Activated CD4-positive, alpha-beta T cell treated with anti-CD3 and anti-CD28 coated beads, Interleukin-2, amount 50 U/mL, for 48 hours (primary cell): ENCODE results near the gene PCBD2.
"Not testable (repeated sequence)": the region's sequence is repeated elsewhere in the genome, so short reads cannot be mapped to it uniquely, and the experiment has no call there.

Source experiments
- DNase-seq, 2 experiments: peaks; one replicate each; pipeline ENCODE4 v3.0.0-alpha.2; 2020

The PCBD2 gene

DNA sequence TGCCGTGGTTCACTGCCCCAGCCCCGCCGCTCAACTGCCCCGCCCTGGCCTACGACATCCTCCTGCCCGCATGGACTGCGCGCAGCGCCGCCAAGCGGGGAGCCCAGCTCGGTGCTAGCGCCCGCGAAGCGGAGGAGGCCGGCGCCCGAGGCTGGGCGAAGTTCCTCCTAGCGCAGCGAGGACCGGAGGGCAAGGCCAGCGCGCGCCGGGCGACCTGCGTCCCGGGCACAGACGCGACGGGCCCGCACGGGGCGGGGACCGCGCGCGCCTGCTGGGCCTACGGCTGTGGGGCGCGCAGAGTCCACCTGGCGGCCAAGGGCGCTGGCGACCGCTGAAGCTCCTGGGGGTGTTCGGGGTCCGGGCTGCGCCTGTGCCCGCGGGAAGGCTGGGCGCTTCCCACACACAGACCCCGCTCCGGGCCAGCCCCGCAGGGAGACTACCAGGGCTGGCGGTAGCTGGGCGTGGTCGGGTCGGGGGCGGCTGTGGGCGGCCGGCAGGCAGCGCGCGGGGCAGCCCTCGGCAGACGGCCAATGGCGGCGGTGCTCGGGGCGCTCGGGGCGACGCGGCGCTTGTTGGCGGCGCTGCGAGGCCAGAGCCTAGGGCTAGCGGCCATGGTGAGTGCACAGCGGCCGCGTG lies at the start of gene PCBD2:
Gene PCBD2 (plus strand): TSS at position 522 of the 636 bp plus-strand sequence. CDS start 9 bp downstream, at position 531.
- peak; percentile 92 to 94 for DNase-seq

DNA sequence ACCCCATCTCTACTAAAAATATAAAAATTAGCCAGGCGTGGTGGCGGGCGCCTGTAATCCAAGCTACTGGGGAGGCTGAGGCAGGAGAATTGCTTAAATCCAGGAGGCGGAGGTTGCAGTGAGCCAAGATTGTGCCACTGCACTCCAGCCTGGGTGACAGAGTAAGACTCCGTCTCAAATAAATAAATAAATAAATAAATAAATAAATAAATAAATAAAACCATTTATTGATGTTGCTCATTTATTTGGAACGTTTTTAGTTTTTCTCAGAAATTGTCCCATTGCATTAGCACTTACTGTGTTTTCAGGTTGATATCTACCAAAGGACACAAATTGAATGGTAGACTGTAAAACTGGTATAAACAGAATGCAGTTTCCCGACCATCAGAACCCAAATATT lies 48.5 kb upstream of the PCBD2 start:
- DNase-seq, result not testable (repeated sequence)

DNA sequence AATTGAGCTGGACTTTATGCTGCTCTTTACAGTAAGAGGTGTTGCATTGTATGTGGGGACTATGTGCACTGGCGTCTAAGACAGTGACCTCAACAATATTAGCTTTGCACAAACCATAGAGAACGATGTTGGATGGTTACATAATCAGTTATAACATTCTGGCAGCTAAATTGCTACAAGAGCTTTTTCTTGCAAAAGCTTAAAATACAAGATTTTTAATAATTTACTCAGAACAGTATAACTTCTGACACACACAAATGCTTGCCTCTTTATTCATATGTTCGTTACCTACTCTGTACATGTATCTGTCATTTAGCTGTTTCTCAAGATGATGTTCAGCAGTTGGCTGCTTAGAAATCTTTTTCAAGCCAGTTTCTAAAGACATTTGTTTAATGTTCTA lies 47.5 kb upstream of the PCBD2 start:
- no peak for DNase-seq

DNA sequence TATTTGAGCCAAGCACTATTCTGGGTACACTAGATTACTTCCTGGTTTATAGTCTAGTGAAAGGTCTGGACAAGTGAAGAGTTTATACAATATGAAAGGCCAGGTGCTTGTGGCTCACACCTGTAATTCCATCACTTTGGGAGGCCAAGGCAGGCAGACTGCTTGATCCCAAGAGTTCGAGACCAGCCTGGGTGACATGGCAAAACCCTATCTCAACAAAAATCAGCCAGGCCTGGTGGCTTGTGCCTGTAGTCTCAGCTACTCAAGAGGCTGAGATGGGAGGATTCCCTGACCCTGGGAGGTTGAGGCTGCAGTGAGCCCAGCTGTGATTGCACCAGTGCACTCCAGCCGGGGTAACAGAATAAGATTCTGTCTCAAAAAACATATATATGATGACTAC lies 40.2 kb upstream of the PCBD2 start:
- DNase-seq, result no peak

DNA sequence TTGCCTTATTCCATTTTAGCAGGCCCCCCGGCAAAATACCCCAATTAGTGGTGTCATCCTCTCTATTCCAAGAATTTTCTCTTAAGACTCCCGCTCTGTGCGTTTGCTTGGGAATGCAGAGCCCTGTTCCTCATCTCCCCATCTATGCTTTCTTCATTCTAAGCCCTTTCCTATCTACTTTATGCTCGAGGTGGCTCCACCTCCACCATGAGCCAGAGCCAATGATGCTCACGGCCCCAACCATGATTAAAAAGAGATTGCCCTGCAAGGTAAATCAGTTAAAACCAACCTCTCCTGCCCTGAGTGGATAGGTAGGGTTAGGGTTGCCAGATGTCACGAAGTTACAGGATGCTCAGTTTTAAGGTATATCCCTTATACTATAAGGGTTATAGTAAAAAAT lies 31.4 kb upstream of the PCBD2 start:
- DNase-seq, result peak; percentile 24 to 39

DNA sequence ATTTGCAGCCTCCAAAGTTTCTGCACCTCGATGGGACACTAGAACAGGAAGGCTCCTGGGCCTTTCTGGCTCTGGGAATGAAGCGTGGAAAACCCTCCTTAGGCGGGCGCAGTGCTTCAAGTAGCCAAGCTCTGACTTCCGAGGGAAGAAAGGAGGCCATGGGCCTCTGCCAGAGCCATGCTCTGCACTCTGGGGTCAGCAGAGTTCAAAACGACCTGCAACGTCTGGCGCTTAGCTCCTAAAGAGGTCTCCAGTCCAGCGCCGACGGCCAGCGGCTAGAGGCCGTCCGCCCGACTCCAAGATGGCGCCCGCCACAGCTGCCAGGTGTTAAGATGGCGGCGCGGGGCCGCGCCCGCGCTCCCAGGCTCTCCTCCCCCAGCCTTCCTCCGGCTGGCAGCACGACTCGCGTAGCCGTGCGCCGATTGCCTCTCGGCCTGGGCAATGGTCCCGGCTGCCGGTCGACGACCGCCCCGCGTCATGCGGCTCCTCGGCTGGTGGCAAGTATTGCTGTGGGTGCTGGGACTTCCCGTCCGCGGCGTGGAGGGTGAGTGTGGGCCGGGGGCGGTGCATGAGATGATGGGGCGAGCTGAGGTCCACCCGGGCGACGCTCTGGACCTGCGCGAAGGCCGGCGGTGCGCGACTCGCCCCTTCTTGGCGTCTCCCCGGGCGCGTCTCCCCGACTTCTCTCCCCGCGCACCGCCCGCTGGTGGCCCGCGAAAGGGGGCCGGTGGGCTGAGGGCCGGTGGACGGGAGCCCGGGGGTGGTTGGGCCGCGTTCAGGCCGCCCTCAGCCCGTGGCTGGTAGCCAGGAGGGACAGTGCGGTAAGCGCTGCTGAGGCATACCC lies 30.7 kb upstream of the PCBD2 start, which contains the start of gene TXNDC15:
Gene TXNDC15 (plus strand): TSS at position 385 of the 844 bp plus-strand sequence. CDS start 57 bp downstream, at position 442.
- DNase-seq, result peak; percentile 81 to 83

DNA sequence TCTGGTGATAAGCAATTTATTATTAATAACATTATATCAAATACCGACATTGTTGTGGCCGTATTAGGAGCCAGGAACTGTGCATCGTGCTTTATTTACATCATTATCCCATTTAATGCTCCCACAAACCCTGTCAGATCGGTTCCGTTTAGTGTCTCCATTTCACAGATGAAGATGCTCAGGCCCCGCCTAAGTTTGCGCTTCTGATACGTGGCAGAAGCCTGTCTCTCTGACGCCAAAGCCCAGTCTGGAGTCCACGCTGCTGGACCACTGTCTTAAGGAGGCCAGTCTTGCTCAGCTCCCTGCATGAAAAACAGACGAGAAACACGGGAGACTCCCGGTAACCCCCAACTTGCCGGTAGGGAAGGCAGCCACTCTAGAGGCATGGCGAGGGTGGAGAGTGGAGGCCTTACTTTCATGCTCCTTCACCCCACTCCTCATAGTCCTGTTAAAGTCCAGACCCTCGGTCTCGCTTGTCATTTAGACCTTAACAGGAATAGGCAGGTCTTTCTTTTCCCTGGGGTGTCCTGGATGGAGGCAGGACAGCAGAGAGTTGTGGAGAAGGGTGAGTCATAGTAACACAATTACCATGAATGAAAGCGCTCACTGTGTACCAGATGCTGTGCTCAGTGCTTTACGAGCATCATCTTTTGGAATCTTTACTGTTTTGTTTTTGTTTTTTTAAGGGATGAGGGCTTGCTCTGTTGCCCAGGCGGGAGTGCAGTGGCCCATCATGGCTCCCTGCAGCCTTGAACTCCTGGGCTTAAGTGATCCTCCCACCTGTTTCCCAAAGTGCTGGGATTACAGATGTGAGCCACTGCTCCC lies 29.9 kb upstream of the PCBD2 start:
- peak; percentile 58 to 66 for DNase-seq

DNA sequence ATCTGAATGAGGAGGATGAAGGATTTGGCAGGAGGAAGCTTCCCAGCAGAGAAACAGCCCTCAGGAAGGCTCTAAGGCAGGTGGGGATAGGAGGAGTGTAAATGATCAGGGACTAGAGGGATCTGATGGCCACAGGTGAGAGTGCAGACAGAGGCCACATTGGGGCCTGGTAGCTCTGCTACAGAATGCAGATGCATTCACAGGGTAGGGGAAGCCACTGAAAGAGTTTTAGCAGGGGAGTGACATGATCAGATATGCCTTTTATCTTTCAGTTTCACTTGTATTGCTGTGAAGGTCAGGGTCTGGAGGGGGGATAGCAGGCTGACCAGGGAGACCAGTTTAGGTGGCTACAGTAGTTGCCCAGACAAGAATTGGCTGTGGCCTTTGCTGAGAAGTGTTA lies 27.8 kb upstream of the PCBD2 start:
- no peak for DNase-seq

DNA sequence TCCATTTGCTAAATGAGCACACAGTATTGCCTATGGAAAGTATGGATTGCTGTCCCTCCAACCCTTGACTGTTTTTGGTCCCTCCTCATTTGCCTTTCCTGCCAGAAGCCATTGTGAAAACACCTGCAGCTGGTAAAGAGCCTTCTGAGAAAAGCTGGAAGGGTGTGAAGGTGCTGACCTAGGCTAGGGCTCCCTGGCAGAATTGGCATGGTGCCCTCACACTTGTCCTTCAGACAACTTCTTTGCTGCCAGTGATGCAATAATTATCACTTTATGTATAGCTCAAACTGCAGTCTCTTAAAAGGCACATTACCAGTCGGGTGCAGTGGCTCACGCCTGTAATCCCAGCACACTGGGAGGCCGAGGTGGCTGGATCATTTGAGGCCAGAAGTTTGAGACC lies 26.5 kb upstream of the PCBD2 start:
- DNase-seq, result no peak

DNA sequence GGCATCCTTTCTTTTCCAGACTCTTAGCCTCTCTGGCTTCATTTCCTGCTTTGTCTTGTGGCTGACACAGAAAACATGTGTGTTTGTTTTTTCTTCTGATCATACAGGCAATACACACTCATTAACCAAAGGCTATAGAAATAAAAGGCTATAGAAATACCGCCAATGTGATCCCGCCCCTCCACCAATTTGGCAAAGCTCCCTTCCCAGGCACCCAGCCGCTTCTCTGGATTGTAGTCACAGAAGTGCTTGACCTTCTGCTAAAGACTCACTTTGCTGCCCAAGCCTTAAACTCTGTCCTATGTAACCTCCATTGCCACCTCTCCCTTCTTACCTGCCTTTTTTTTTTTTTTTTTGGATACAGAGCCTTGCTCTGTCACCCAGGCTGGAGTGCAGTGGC lies 25.5 kb upstream of the PCBD2 start:
- DNase-seq, result no peak

DNA sequence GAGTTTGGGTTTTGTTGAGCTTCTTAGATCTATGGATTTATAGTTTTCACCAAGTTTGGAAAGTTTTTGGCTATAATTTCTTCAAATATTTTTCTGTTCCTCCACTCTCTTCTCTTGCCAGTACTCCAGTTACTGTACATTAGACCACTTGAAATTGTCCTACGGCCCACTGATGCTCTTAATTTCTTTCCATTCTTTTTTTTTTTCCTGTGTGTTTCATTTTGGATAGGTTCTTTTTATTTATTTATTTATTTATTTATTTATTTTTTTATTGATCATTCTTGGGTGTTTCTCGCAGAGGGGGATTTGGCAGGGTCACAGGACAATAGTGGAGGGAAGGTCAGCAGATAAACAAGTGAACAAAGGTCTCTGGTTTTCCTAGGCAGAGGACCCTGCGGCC lies 24.0 kb upstream of the PCBD2 start:
- DNase-seq, result not testable (repeated sequence)

DNA sequence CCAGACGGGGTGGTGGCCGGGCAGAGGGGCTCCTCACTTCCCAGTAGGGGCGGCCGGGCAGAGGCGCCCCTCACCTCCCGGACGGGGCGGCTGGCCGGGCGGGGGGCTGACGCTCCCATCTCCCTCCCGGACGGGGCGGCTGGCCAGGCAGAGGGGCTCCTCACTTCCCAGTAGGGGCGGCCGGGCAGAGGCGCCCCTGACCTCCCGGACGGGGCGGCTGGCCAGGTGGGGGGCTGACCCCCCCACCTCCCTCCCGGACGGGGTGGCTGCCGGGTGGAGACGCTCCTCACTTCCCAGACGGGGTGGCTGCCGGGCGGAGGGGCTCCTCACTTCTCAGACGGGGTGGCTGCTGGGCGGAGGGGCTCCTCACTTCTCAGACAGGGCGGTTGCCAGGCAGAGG lies 23.2 kb upstream of the PCBD2 start:
- DNase-seq, result not testable (repeated sequence)

DNA sequence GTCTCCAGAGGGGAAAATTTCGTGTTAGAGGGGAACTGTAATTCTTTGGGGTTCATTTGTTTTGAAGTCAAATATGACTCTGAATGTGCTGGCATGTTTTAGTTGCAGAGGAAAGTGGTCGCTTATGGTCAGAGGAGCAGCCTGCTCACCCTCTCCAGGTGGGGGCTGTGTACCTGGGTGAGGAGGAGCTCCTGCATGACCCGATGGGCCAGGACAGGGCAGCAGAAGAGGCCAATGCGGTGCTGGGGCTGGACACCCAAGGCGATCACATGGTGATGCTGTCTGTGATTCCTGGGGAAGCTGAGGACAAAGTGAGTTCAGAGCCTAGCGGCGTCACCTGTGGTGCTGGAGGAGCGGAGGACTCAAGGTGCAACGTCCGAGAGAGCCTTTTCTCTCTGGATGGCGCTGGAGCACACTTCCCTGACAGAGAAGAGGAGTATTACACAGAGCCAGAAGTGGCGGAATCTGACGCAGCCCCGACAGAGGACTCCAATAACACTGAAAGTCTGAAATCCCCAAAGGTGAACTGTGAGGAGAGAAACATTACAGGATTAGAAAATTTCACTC lies 17.3 kb upstream of the PCBD2 start:
- no peak for DNase-seq

DNA sequence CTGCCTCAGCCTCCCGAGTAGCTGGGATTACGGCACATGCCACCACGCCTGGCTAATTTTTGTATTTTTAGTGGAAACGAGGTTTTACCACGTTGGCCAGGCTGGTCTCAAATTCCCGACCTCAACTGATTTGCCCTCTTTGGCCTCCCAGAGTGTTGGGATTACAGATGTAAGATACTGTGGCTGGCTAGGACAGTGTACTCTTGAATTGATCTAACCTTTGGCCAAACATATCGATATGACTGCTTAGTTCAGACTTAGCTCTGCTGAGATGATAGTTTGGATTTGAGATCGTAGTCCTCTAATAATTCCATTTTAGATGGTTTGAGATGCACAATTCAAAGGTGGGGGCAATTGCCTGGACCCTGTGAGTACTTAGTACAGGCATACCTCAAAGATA lies 15.6 kb upstream of the PCBD2 start:
- DNase-seq, result no peak

DNA sequence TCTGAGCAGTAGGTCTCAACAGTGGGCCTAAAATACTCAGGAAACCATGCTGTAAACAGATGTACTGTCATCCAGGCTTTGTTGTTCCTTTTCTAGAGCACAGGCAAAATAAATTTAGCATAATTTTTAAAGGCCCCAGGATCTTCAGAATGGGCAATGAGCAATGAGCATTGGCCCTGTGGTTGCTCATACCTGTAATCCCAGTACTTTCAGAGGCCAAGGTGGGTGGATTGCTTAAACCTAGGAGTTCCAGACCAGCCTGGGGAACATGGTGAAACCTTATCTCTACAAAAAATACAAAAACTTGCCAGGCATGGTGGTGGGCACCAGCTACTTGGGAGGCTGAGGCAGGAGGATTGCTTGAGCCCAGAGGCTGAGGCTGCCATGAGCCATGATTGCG lies 13.5 kb upstream of the PCBD2 start:
- DNase-seq, result no peak

DNA sequence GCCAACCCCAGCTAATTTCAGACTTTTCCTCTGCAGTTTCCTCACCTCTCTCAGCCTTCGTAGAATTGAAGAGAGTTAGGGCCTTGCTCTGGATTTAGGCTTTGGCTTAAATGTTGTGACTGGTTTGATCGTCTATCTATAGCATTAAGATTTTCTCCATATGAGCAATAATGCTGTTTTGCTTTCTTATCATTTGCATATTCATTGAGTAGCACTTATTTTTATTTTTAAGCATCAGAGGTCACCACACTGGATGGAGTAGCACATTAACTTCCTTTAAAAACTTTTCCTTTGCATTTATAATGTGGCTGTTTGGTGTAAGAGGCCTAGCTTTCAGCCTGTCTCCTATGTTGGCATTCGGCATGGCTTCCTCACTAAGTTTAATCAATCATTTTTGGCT lies 12.6 kb upstream of the PCBD2 start:
- no peak for DNase-seq

DNA sequence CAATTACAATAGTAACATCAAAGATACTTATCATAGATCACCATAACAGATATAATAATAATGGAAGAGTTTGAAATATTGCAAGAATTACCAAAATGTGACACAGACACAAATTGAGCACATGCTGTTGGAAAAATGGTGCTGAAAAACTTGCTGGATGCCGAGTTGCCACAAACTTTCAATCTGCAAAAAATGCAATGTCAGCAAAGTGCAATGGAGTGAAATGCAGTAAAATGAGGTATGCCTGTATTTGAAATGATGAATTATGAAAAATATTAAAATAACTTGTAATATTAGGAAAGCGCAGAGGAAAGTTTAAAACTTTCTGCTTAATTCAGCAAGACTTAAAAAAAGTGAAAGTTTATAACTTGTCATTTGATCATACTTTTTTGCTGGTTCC lies 12.0 kb upstream of the PCBD2 start:
- no peak for DNase-seq

DNA sequence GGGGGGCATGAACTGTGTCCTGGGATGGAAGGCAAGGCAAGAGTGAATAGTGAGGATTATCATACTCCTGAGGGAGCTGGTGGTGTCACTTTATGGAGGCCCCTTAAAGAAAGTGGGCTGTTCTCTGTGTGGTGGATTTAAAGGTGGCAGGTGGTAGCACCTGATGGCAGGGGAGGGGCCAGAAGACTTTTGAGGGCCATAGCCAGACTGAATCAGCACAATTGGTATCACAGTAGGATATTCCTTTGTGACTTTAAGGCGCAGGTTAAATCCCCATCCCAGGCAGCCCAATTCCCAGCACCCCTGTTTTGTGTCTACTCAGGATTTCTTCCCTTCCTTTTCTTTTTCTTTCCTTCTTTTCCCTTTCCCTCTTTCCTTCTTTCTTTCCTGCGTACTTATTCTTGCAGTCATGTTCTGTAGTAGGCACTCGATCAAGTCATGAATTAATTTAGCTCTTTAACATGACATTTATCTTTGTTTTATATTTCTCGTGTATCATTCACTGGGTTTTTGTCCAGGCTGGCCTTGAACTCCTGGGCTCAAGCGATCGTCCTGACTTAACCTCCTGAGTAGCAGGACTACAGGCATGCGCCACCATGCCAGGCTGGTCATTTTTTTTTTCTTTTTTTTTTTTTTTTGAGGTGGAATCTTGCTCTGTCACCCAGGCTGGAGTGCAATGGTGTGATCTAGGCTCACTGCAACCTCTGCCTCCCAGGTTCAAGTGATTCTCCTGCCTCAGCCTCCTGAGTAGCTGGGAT lies 11.0 kb upstream of the PCBD2 start:
- DNase-seq, result no peak

DNA sequence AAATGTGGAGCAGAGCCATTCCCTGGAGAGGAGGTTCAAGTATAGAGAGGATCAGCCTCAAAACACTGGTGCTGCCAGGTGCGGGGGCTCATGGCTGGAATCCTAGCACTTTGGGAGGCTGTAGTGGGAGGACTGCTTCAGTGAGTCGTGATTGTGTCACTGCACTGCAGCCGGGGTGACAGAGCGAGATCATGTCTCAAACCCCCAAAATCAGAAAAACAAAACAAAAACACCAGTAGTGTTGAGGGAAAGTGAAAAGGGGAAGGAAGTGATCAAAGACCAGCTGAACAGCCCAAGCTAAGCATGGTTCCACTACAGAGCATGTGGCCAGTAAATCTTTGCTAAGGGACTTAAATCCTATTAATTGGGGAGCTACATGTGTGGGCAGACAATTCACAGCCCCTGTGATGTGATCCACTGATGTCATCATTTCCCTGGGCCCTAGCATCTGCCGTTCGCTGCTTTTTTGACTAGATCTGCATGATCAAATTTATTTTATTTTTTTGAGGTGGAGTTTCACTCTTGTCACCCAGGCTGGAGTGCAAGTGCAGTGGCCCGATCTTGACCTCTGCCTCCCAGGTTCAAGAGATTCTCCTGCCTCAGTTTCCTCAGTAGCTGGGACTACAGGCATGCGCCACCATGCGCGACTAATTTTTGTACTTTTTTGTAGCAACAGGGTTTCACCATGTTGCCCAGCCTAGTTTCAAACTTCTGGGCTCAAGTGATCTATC lies 2.7 kb upstream of the PCBD2 start:
- DNase-seq, result no peak

DNA sequence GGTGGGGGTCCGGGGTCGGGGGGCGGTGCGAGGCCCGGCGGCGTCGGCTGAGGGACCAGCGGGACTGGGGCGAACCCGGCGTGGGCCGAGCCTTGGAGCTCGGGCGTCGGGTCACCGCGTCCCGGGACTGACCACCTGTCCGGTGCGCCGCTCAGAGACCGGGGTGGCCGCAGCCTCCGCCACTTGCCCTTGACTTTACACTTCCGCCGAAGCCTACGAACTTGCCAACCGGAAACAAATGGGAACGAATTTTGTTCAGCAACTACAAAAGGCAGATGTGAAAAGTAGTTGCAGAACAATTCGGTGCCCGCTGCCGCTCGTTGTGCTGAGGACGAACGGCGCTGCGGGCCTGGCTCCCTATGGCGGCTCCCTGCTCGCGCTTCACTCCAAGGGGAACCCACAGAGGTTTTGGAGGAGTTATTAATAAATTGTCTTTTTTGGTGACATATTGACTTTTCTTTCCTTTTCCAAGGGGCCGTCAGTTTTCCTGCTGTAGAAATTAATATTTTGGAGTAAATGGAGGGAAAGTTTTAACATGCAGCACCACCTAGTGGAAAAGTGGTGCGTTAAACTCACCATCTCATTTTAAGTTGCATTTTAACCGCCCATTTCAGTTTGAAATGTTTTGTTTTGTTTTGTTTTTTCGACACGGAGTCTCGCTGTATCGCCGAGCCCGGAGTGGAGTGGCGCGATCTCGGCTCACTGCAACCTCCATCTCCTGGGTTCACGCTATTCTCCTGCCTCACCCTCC lies 490 bp downstream of the PCBD2 start:
- peak; percentile 64 to 68 for DNase-seq

DNA sequence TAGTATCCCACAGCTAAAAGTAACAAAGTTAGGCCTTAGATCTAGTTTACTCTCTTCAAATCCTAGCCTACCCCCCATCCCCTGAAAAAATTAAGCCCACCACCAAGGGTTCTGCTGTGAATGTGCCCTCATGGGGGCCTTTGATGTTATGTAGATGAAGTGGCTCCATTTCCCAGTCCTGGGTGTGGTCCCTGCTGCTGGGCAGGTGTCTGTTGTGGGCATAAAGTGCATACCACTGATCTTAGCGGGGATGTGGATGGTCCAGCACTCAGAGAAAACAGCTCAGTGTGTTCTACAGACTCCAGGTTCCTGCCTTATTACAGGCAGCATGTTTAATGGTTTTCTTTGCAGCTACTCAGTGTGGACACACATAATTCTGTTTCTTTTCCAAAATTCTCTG lies 1.9 kb downstream of the PCBD2 start:
- DNase-seq, result no peak
